ENCODE measurements around the gene TP53RK.

TP53RK gene

GRCh38 chr20:46705378-46705729 lies 16.1 kb upstream of the TP53RK start:
- Histone ChIP-seq H3K4me3 (ENCODE audit: low read depth, low read length) (no peak overlapping the region), H3K9ac (ENCODE audit: low read length) (no peak overlapping the region), H3K36me3 (ENCODE audit: control insufficient read depth, insufficient read depth, low read length) (no peaks in the 10 kb centered on the region), H3K27me3 (ENCODE audit: control insufficient read depth, insufficient read depth, low read length) (peaks cover 2% of the 10 kb centered on the region; the same call in 1 of the 2 replicates), H3K4me1 (ENCODE audit: control insufficient read depth, insufficient read depth, low read length) (peaks cover 34% of the 10 kb centered on the region), H3K27ac (ENCODE audit: low read depth, low read length) (no peak overlapping the region), H3K9me3 (ENCODE audit: control insufficient read depth, insufficient read depth, low read depth, low read length) (peaks cover 13% of the 10 kb centered on the region)

GRCh38 chr20:46704714-46705377 lies 15.6 kb upstream of the TP53RK start:
- H3K9ac ChIP-seq (ENCODE audit: low read length), result no peak overlapping the region
- H3K27ac ChIP-seq (ENCODE audit: low read depth, low read length), result no peak overlapping the region

GRCh38 chr20:46703435-46703834 lies 14.2 kb upstream of the TP53RK start:
- Histone ChIP-seq H3K9ac (ENCODE audit: low read length) (no peak overlapping the region), H3K27me3 (ENCODE audit: control insufficient read depth, insufficient read depth, low read length) (no peaks in the 10 kb centered on the region), H3K4me1 (ENCODE audit: control insufficient read depth, insufficient read depth, low read length) (peaks cover 22% of the 10 kb centered on the region), H3K27ac (ENCODE audit: low read depth, low read length) (no peak overlapping the region), H3K4me3 (ENCODE audit: low read depth, low read length) (no peak overlapping the region), H3K36me3 (ENCODE audit: control insufficient read depth, insufficient read depth, low read length) (no peaks in the 10 kb centered on the region), H3K9me3 (ENCODE audit: control insufficient read depth, insufficient read depth, low read depth, low read length) (peaks cover 13% of the 10 kb centered on the region)

More at GRCh38 chr20:46704714-46705377, 15.6 kb upstream of the TP53RK start:
- no peaks in the 10 kb centered on the region for H3K27me3 ChIP-seq (ENCODE audit: control insufficient read depth, insufficient read depth, low read length)
- no peak overlapping the region for H3K4me3 ChIP-seq (ENCODE audit: low read depth, low read length)
- no peaks in the 10 kb centered on the region for H3K36me3 ChIP-seq (ENCODE audit: control insufficient read depth, insufficient read depth, low read length)
- peaks cover 30% of the 10 kb centered on the region for H3K4me1 ChIP-seq (ENCODE audit: control insufficient read depth, insufficient read depth, low read length)
- H3K9me3 ChIP-seq (ENCODE audit: control insufficient read depth, insufficient read depth, low read depth, low read length), result peaks cover 13% of the 10 kb centered on the region

GRCh38 chr20:46702447-46703203 lies 13.4 kb upstream of the TP53RK start:
- H3K27me3 ChIP-seq (ENCODE audit: control insufficient read depth, insufficient read depth, low read length), result no peaks in the 10 kb centered on the region
- no peak overlapping the region for H3K4me3 ChIP-seq (ENCODE audit: low read depth, low read length)
- peaks cover 13% of the 10 kb centered on the region for H3K9me3 ChIP-seq (ENCODE audit: control insufficient read depth, insufficient read depth, low read depth, low read length)
- no peaks in the 10 kb centered on the region for H3K36me3 ChIP-seq (ENCODE audit: control insufficient read depth, insufficient read depth, low read length)
- no peak overlapping the region for H3K27ac ChIP-seq (ENCODE audit: low read depth, low read length)
- H3K4me1 ChIP-seq (ENCODE audit: control insufficient read depth, insufficient read depth, low read length), result peaks cover 19% of the 10 kb centered on the region
- no peak overlapping the region for H3K9ac ChIP-seq (ENCODE audit: low read length)

GRCh38 chr20:46701986-46702385 lies 12.7 kb upstream of the TP53RK start:
- H3K36me3 ChIP-seq (ENCODE audit: control insufficient read depth, insufficient read depth, low read length), result no peaks in the 10 kb centered on the region
- peaks cover 12% of the 10 kb centered on the region for H3K9me3 ChIP-seq (ENCODE audit: control insufficient read depth, insufficient read depth, low read depth, low read length)
- H3K4me3 ChIP-seq (ENCODE audit: low read depth, low read length), result no peak overlapping the region
- no peaks in the 10 kb centered on the region for H3K27me3 ChIP-seq (ENCODE audit: control insufficient read depth, insufficient read depth, low read length)
- no peak overlapping the region for H3K9ac ChIP-seq (ENCODE audit: low read length)
- H3K4me1 ChIP-seq (ENCODE audit: control insufficient read depth, insufficient read depth, low read length), result peaks cover 19% of the 10 kb centered on the region
- H3K27ac ChIP-seq (ENCODE audit: low read depth, low read length), result no peak overlapping the region

GRCh38 chr20:46701556-46701955 lies 12.3 kb upstream of the TP53RK start:
- H3K4me3 ChIP-seq (ENCODE audit: low read depth, low read length), result no peak overlapping the region
- no peak overlapping the region for H3K9ac ChIP-seq (ENCODE audit: low read length)
- H3K4me1 ChIP-seq (ENCODE audit: control insufficient read depth, insufficient read depth, low read length), result peaks cover 19% of the 10 kb centered on the region
- no peaks in the 10 kb centered on the region for H3K27me3 ChIP-seq (ENCODE audit: control insufficient read depth, insufficient read depth, low read length)
- H3K27ac ChIP-seq (ENCODE audit: low read depth, low read length), result no peak overlapping the region
- peaks cover 7% of the 10 kb centered on the region for H3K9me3 ChIP-seq (ENCODE audit: control insufficient read depth, insufficient read depth, low read depth, low read length)
- H3K36me3 ChIP-seq (ENCODE audit: control insufficient read depth, insufficient read depth, low read length), result no peaks in the 10 kb centered on the region

- no peak overlapping the region for H3K27ac ChIP-seq (ENCODE audit: low read depth, low read length)
- peaks cover 19% of the 10 kb centered on the region for H3K4me1 ChIP-seq (ENCODE audit: control insufficient read depth, insufficient read depth, low read length)
- no peaks in the 10 kb centered on the region for H3K36me3 ChIP-seq (ENCODE audit: control insufficient read depth, insufficient read depth, low read length)
- H3K9ac ChIP-seq (ENCODE audit: low read length), result no peak overlapping the region
- H3K4me3 ChIP-seq (ENCODE audit: low read depth, low read length), result no peak overlapping the region
- peaks cover 3% of the 10 kb centered on the region for H3K9me3 ChIP-seq (ENCODE audit: control insufficient read depth, insufficient read depth, low read depth, low read length)
- no peaks in the 10 kb centered on the region for H3K27me3 ChIP-seq (ENCODE audit: control insufficient read depth, insufficient read depth, low read length)
Observed at GRCh38 chr20:46701057-46701456, 11.8 kb upstream of the TP53RK start.

GRCh38 chr20:46700481-46700880 lies 11.2 kb upstream of the TP53RK start:
- Histone ChIP-seq H3K27ac (ENCODE audit: low read depth, low read length) (no peak overlapping the region), H3K4me3 (ENCODE audit: low read depth, low read length) (no peak overlapping the region), H3K9ac (ENCODE audit: low read length) (no peak overlapping the region), H3K9me3 (ENCODE audit: control insufficient read depth, insufficient read depth, low read depth, low read length) (no peaks in the 10 kb centered on the region), H3K27me3 (ENCODE audit: control insufficient read depth, insufficient read depth, low read length) (no peaks in the 10 kb centered on the region), H3K4me1 (ENCODE audit: control insufficient read depth, insufficient read depth, low read length) (peaks cover 19% of the 10 kb centered on the region), H3K36me3 (ENCODE audit: control insufficient read depth, insufficient read depth, low read length) (no peaks in the 10 kb centered on the region)

- Histone ChIP-seq H3K36me3 (ENCODE audit: control insufficient read depth, insufficient read depth, low read length) (no peaks in the 10 kb centered on the region), H3K27me3 (ENCODE audit: control insufficient read depth, insufficient read depth, low read length) (no peaks in the 10 kb centered on the region), H3K4me1 (ENCODE audit: control insufficient read depth, insufficient read depth, low read length) (peaks cover 18% of the 10 kb centered on the region), H3K9ac (ENCODE audit: low read length) (no peak overlapping the region), H3K4me3 (ENCODE audit: low read depth, low read length) (no peak overlapping the region), H3K9me3 (ENCODE audit: control insufficient read depth, insufficient read depth, low read depth, low read length) (no peaks in the 10 kb centered on the region), H3K27ac (ENCODE audit: low read depth, low read length) (no peak overlapping the region)
Observed at GRCh38 chr20:46699651-46700359, 10.6 kb upstream of the TP53RK start.

GRCh38 chr20:46698788-46699187 lies 9.5 kb upstream of the TP53RK start:
- Histone ChIP-seq H3K27me3 (ENCODE audit: control insufficient read depth, insufficient read depth, low read length) (no peaks in the 10 kb centered on the region), H3K4me3 (ENCODE audit: low read depth, low read length) (no peak overlapping the region), H3K4me1 (ENCODE audit: control insufficient read depth, insufficient read depth, low read length) (peaks cover 18% of the 10 kb centered on the region), H3K9me3 (ENCODE audit: control insufficient read depth, insufficient read depth, low read depth, low read length) (no peaks in the 10 kb centered on the region), H3K36me3 (ENCODE audit: control insufficient read depth, insufficient read depth, low read length) (no peaks in the 10 kb centered on the region), H3K9ac (ENCODE audit: low read length) (no peak overlapping the region), H3K27ac (ENCODE audit: low read depth, low read length) (no peak overlapping the region)

GRCh38 chr20:46696791-46697279 lies 7.6 kb upstream of the TP53RK start:
- Histone ChIP-seq H3K27ac (ENCODE audit: low read depth, low read length) (no peak overlapping the region), H3K9me3 (ENCODE audit: control insufficient read depth, insufficient read depth, low read depth, low read length) (no peaks in the 10 kb centered on the region), H3K9ac (ENCODE audit: low read length) (no peak overlapping the region), H3K4me3 (ENCODE audit: low read depth, low read length) (no peak overlapping the region), H3K36me3 (ENCODE audit: control insufficient read depth, insufficient read depth, low read length) (no peaks in the 10 kb centered on the region), H3K4me1 (ENCODE audit: control insufficient read depth, insufficient read depth, low read length) (peaks cover 10% of the 10 kb centered on the region), H3K27me3 (ENCODE audit: control insufficient read depth, insufficient read depth, low read length) (no peaks in the 10 kb centered on the region)
